GM21423 (cell line): Measurements from ENCODE around the gene PRKAR1A.
"Not testable (repeated sequence)": the region's sequence is repeated elsewhere in the genome, so short reads cannot be mapped to it uniquely, and the experiment has no call there.

Source experiments
- ATAC-seq: cut with Tn5 transposase; IDR thresholded peaks from one replicate; pipeline ENCODE4 v1.9.1; 2021; ENCODE audit warnings: mild to moderate bottlenecking, moderate library complexity; ENCODE audit not compliant: unreplicated experiment

Gene PRKAR1A

DNA sequence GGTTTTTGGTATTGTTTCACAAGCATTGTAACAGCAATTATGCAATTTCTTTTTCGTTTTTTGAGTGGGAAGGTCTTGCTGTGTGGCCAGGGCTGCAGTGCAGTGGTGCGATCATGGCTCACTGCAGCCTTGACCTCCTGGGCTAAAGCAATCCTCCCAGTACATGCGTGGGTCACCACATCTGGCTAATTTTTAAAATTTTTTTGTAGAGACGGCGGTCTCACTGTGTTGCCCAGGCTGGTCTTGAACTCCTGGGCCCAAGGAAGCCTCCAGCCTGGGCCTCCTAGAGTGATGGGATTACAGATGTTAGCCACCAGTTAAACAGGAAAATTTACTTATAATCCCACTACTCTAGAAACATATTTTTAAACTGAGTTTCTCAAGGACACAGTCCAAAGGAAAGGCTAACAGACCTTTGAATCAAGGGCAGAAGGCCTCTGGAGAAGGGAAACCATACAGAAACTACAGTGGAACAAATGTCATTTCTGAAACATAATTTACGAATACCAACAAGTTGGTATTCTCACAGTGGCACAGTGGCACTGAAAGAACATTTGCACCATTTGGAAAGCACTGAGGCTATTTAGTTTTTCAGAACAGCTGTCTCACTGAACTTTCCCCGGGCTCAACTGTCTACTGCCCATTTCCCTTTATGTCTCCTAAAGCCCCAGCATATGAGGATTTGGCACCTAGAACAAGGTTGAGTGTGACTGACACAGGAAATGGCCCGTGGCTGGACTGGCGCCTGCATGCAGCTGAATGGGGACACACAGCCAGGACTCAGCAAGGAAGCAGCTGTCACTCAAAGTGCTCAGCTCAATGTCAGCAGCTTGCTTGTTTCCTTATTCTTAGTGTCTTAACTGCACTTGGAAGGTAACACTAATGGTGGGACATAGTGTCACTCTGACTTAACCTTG, 2.8 kb upstream of the PRKAR1A start:
- peak; percentile 18 for ATAC-seq

DNA sequence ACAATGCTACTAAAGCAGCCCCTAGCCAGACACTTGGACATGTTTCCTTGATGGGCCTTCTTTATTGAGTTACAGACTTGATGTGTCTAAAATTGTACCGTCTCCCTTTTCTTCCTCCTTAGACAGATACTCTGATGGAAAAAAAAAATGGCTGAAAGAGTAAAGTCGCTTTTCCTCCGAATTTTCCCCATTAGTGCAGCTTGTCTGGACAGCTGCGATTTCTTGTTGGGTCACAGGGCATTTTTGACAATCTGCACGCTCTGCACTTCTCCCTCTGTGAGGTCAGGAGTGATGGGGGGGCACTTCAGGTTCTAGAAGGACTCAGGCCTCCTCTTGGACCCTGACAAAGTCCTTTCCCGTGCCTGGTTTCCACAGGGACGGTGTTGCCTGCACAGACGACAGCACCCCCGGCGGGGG, 968 bp upstream of the PRKAR1A start:
- ATAC-seq = no peak

DNA sequence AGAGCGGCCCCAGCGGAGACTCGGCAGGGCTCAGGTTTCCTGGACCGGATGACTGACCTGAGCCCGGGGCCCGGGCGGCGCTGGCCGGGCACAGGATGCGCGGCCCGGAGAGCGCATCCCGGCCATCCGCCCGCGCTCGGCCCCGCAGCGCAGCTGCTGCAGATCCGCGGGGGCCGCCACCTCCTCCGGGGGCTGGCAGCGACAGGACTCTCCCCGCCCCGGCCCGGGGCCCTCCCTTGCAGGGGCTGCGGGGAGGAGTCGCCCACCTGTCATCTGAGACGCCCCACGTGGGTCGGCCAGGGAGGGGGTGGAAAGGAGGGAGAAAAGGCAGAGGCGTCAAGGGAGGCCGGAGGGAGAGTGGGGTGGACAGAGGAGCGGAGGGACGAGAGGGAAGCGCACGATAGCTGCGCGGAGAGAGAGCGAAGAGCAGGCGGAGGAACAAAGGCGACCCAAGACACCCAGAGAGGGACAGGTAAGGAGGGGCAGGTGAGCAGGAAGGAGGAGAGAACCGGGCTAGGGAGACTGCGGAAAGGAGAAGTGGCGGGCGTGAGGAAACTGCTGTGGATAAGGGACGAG, 471 bp upstream of the PRKAR1A start:
- peak; percentile 38 for ATAC-seq

DNA sequence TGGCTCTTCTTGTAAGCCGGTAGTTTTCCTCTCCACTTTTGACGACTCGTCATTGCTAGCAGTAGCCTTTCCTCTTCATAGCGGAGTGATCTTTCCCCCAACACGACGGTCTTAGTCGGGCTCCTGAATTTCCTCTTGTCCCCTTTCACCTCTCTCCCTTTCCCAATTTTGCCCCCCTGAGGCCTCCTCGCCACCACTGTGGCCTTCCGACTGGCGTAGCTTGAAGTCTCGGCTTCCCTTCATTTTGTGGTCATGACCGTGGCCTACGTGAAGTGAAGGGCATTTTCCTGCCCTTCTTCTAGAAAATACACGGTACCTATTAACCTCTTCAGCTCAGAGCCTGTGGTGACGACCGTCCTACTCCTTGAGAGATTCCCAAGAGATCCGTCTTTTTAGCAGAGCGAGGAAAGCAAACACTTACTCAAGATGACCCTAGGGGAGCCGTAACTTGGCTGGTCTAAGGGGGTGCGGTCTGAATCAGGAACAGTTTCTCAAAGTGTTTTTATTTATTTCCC, 787 bp downstream of the PRKAR1A start:
- ATAC-seq = no peak

DNA sequence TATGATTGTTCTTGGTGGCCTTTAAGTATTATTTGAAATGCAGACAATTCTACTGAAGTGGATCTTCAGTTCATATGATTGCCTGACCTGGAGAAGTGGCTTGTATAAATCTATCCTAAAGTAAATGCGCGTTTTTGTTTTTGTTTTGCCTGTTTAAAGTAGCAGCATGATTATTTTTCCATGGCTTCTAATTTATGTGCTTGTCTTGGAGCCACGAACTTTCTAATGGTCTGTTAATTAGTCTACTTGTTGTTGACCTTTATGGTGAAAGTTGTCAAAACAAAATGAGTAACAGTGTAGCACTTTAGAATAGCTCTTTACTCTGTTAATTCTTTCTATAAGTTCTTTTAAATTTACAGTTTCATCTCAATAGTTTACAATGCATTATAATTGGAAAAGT, 1.7 kb downstream of the PRKAR1A start:
- ATAC-seq = no peak

DNA sequence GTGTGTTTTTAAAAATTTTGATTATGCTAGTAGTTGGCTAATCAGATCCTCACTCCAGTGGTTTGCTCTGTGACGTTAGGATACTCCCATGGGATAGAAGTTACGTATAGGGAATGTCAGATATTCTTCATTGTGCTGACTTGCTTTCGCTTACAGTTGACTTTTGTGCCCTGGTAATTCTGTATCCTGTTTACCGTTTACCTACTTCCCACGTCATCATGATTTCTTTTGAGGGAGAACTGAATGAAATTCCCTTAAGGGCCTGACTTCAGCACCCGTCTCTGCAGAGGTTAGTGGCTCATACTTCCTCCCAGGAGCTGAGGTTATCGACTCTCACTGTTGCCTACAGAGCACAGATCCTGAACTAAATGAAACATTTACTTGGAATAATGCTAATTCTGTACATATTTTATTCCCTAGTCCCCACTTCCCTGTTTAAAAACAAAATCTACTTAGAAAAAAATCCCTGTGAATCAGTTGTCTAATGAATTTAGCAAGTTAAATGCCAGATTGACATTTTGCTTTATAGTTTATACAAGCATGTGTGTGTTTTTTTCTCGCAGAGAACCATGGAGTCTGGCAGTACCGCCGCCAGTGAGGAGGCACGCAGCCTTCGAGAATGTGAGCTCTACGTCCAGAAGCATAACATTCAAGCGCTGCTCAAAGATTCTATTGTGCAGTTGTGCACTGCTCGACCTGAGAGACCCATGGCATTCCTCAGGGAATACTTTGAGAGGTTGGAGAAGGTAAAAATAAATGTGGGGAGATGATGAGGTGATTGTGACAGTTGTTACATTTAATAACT, 2.8 kb downstream of the PRKAR1A start:
- ATAC-seq = no peak

DNA sequence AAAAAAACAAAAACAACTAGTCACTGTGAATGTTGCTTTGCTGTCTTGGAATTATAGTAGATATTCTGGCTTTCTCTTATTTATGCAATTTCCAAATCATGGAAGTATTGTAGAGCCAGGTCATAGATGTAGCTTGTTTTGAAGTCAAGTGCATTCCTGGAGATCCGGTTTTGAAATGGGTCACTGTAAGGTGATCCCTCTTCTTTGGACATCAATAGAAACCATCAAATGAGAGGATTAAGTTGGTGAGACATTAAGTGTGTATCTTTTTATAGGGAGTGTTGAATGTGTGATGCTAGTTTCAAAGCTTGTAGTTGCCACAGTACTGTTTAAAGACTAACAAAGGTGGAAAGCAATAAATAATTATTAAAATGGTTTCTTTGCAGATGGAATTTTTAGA, 4.5 kb downstream of the PRKAR1A start:
- no peak for ATAC-seq

DNA sequence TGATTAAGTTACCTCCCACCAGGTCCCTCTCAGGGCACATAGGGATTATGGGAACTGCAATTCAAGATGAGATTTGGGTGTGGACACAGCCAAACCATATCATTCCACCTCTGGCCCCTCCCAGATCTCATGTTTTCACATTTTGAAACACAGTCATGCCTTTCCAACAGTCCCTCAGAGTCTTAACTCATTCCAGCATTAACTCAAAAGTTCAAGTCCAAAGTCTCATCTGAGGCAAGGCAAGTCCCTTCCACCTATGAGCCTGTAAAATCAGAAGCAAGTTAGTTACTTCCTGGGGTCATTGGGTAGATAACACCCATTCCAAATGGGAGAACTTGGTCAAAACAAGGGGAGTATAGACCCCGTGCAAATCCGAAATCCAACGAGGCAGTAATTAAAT, 5.4 kb downstream of the PRKAR1A start:
- ATAC-seq = not testable (repeated sequence)

DNA sequence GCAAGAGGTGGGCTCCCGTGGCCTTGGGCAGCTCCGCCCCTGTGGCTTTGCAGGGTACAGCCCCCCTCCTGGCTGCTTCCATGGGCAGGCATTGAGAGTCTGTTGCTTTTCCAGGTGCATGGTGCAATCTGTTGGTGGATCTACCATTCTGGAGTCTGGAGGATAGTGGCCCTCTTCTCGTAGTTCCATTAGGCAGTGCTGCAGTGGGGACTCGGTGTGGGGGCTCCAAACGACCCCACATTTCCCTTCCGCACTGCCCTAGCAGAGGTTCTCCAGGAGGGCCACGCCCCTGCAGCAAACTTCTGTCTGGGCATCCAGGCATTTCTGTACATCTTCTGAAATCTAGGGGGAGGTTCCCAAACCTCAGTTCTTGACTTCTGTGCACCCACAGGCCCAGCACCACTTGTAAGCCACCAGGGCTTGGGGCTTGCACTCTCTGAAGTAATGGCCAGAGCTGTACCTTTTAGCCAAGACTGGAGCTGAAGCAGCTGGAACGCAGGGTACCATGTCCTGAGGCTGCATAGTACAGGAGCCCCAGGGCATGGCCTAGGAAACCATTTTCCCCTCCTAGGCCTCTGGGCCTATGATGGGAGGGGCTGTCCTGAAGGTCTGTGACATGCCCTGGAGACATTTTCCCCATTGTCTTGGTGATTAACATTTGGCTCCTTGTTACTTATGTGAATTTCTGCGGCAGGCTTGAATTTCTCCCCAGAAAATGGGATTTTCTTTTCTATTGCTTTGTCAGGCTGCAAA, 6.0 kb downstream of the PRKAR1A start:
- ATAC-seq = no peak

DNA sequence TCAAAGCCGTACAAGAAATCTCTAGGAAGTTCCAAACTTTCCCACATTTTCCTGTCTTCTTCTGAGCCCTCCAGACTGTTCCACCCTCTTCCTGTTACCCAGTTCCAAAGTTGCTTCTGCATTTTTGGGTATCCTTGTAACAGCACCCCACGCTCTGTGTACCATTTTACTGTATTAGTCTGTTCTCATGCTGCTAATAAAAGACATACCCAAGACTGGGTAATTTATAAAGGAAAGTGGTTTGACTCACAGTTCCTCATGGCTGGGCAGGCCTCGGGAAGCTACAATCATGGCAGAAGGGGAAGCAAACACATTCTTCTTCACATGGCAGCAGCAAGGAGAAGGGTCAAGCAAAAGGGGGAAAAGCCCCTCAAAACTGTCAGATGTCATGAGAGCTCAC, 6.8 kb downstream of the PRKAR1A start:
- not testable (repeated sequence) for ATAC-seq

DNA sequence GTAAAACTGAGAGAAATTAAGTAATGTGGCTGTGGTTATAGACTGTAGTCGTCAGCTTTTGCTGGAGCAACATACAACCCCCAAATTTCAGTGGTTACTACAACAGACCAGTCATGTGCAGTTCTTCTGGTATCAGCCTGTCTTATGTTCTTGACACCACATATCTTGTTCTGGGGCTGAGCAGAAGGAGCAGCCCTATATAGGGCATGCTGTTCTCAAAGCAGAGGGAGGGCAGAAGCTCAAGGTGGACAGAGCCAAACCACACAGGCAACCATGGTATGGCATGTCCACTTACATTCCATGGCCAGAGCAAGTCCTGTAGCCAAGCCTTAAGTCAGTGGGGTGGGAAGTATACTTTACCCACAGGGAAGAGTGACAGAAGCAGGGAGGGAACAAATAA, 7.7 kb downstream of the PRKAR1A start:
- ATAC-seq = no peak

DNA sequence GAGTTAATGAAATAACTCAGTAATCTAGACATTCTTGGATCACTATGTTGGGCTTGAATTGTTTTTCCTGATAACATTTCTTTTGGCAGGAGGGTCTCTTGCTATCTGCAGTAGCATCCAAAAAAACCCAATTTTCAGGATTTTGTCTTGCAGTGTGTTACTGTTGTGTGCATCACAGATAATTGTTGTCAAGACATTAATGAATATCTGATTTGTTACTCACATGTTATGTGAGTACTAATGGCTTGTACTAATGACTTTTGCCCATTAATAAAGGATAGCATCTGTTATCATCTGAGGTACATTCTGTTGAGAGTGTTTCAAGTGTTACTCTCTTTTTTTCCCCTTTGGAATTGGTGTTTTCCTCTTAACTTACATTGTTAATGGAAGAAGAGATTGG, 10.0 kb downstream of the PRKAR1A start:
- no peak for ATAC-seq

DNA sequence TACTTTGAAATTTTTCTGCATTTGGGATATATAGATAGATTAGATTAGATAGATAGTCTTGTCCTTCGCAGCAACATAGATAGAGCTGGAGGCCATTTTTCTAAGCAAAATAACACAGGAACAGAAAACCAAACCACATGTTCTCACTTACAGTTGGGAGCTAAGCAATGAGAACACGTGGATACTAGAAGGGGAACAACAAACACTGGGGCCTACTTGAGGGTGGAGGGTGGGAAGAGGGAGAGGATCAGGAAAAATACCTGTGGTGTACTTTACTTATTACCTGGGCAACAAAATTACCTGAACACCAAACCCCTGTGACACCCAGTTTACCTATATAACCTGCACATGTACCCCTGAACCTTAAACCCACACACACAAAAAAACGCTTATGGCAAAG, 14.3 kb downstream of the PRKAR1A start:
- no peak for ATAC-seq

DNA sequence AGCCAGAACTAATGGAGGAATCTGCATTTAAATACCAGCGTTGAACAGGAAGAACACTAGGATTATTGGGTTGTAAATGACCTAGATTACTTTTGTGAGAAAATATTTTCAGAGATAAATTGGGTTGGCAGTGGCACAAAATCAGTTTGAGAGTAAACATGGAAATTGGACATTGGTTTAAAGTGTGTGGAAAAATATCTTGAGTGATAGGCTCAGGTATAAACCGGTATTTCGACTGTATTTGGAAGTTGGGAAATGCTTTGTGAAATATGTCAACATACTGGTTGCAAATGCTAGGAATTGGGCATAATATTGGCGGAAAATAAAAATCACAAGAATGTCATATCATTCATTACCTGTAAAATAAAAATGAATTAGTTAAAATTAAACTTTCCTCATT, 15.1 kb downstream of the PRKAR1A start:
- no peak for ATAC-seq

DNA sequence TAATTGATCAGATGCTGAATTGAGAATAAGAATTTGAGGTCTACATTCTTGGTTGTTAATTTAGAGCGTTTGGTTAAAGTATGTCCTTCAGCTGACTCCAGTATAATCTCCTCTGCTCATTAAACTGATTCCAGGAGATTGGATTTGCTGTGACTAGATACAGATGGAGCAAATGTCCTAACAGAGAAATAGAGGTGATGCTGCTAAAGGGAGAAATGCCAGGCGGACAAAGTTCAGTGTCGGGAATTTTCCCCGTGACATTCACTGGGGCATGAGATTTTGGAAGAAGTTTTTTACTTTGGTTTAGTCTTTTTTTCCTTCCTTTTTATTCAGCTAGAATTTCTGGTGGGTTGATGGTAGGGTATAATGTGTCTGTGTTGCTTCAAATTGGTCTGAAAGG, 19.0 kb downstream of the PRKAR1A start:
- ATAC-seq = no peak

DNA sequence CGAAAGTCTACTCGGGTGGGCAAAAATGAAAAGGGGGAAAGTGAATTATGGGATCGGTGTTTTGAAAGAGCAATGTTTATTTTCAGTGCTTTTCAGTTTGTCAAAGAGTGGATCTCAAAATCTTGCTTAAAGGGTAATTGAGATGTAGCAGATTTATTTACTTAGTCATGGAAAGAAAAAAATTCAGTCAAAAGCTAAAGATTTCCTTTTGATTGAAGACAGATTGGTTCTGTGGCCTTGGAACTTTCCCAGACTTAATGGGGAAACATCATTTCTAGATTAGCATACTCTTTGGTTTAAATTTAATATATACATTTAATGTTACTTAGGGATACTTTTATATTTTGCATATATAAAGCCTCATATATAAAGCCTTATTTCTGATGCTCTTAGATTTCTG, 20.6 kb downstream of the PRKAR1A start:
- ATAC-seq = no peak

DNA sequence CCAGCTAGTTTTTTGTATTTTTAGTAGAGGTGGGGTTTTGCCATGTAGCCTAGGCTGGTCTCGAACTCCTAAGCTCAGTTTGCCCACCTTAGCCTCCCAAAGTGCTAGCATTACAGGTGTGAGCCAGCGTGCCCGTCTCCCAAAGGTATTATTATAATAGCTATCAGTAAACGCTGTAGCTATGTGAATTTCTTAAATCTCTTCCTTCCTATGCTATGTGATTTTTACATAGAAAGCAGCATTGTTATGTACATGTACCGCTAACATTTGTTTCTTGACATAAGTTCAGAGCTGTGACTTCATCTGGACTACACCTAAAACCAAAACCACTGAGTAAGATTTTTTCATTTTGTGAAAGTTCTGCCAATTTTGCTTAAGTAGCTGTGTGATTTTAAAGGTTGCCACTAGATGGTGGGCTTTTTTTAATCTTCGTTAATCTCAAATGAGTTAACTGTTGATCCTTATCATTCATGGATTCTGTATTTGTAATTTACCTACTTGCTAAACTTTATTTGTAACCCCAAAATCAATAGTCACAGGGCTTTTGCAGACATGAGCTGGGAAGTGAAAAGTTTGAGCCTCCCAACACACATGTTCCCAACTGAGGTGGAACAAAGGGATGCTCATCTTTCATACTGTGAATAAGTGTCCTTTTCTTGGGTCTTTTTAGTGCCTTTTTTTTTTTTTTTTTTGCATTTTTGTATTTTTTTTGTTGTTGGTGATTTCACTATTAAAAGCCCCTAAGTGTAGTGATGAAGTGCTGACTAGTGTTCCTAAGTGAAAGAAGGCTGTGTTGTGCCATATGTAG, 21.9 kb downstream of the PRKAR1A start:
- ATAC-seq = no peak

DNA sequence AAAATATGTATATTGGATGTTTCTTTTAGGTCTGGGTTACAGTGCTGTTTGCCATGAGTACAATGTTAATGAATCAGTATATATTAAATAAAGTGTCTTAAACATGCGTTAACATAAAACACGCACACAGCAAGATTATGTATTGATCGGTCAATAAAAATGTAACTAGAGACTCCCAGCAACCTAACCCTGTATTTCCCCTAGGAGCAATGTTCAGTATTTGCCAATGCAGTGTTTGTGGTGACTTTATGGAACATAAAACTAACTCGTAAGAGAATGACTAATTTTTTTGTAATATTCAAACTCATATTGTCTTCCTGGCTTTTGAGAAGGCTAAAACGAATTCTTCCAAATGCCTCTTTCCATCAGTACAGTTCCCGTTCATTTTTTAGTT, 22.5 kb downstream of the PRKAR1A start:
- ATAC-seq = no peak

DNA sequence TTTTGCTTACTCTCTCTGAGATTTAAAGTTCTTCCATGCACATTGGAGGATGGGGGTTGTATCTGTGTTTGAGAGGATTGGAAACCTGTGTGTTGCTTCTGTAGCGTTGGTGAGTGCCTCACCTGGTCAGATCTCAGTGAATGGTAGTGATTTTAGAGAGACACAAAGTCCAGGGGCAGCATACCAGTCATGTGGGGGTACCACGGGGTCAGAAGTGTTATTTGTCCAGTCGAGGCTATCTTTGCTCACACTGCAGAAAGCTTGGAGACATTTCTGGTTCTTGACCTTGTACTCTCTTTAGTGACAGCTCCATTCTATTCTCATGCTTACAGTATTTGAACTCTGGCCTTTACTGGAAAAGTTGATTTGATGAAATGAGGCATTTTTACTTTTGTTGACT, 23.7 kb downstream of the PRKAR1A start:
- no peak for ATAC-seq
